ENCODE measurements around the gene DBN1.

DNA sequence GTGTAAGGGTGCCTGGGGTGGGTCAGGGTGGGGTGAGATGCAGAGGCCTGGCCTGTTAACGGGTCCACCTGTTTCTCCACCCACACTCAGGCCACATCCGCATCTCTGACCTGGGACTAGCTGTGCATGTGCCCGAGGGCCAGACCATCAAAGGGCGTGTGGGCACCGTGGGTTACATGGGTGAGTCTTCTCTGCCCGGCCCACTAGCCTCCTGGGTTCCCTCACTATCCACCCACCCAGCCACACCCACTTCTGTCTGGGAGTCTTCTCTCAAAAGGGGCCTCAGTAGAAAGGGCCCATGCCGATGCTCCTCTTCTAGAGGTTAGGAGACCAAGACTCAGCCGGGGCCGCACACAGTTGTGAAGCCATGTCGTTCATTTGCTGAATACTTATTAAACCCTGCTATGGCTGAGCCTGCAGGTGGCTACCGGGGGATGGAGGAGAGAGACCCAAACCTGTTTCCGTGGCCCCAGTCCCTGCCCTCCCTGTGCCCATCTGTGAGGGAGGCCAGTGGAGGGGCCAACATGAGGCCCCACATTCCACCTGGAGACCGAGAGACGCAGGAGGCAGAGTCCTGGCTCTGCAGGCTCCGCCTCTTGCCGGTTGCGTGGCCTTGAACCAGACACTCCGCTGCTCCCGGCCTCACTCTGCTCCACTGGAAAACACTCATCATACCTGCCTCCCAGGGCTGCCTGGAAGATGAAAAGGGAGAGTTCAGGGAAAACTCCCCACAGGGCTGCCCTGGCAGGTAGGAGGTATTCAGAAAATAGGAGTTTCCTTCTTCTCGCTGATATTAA is 38.3 kb downstream of the DBN1 start:
- TF ChIP-seq CTCF (conservative IDR thresholded peaks at IDR 0.05; ENCODE audit: low read depth in 2 of 2) (no peak), EZH2 (IDR thresholded peaks at IDR 0.05; ENCODE audit: low read depth, unreplicated experiment) (no peak), POLR2AphosphoS5 (IDR thresholded peaks at IDR 0.05; ENCODE audit: low read depth) (no peak)
- TF ChIP-seq, protein P1, sequence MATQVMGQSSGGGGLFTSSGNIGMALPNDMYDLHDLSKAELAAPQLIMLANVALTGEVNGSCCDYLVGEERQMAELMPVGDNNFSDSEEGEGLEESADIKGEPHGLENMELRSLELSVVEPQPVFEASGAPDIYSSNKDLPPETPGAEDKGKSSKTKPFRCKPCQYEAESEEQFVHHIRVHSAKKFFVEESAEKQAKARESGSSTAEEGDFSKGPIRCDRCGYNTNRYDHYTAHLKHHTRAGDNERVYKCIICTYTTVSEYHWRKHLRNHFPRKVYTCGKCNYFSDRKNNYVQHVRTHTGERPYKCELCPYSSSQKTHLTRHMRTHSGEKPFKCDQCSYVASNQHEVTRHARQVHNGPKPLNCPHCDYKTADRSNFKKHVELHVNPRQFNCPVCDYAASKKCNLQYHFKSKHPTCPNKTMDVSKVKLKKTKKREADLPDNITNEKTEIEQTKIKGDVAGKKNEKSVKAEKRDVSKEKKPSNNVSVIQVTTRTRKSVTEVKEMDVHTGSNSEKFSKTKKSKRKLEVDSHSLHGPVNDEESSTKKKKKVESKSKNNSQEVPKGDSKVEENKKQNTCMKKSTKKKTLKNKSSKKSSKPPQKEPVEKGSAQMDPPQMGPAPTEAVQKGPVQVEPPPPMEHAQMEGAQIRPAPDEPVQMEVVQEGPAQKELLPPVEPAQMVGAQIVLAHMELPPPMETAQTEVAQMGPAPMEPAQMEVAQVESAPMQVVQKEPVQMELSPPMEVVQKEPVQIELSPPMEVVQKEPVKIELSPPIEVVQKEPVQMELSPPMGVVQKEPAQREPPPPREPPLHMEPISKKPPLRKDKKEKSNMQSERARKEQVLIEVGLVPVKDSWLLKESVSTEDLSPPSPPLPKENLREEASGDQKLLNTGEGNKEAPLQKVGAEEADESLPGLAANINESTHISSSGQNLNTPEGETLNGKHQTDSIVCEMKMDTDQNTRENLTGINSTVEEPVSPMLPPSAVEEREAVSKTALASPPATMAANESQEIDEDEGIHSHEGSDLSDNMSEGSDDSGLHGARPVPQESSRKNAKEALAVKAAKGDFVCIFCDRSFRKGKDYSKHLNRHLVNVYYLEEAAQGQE (IDR thresholded peaks at IDR 0.05; ENCODE audit: unreplicated experiment), result no peak
